SK-N-SH (cell line): Measurements from ENCODE around the gene RBBP8NL. TPM values are rescaled to one million over a fixed set of nuclear protein-coding genes. Genes with fewer than 3 reads are reported as not detected.

Source experiments
- CTCF ChIA-PET: fragments of 300-600, 350-600 bp; formaldehyde crosslinking; extraction: SDS; loops from one replicate; lab custom pipeline; 2021; lab: Yijun Ruan, JAX
- POLR2A ChIA-PET: fragments of 350-600 bp; sonication (Branson Sonifier 250); formaldehyde crosslinking; extraction: SDS; loops from one replicate; lab custom pipeline; 2020; ENCODE audit warnings: antibody characterized with exemption, inconsistent platforms; lab: Yijun Ruan, JAX
- DNase-seq: peaks from one replicate; pipeline ENCODE4 v3.0.0; 2012
- H2AFZ ChIP-seq: fragments of 200-600 bp; sonication (generic); 2 replicates; pipeline ENCODE4 v1.8.1; 2016; ENCODE audit warnings: antibody characterized with exemption, mild to moderate bottlenecking, low read depth
- H3F3A ChIP-seq: fragments of 200-600 bp; sonication (generic); replicated peaks from 2 replicates; pipeline ENCODE3; 2016; ENCODE audit warnings: antibody characterized with exemption, mild to moderate bottlenecking; ENCODE audit not compliant: insufficient read depth
- H3K27ac ChIP-seq, 2 experiments: fragments of 200-500 bp in 1 of 2; fragments of 200-600 bp in 1 of 2; sonication (Bioruptor generic) in 1 of 2; sonication (generic), shearing (Covaris generic) in 1 of 2; 2 replicates each; pipeline versions ENCODE4 v1.5.1 to v1.6.1; 2014 to 2016; ENCODE audit warnings: low read depth in 2 of 2, inconsistent platforms in 1 of 2, low read length in 1 of 2, mild to moderate bottlenecking in 1 of 2, mixed read lengths in 1 of 2
- H3K27me3 ChIP-seq: fragments of 200-600 bp; sonication (generic), shearing (Covaris generic); 2 replicates; pipeline ENCODE4 v1.6.1; 2016; ENCODE audit warnings: mixed run types; ENCODE audit not compliant: insufficient read depth
- H3K36me3 ChIP-seq, 2 experiments: fragments of 200-500 bp in 1 of 2; fragments of 200-600 bp in 1 of 2; sonication (Bioruptor generic) in 1 of 2; sonication (generic) in 1 of 2; replicated peaks in 1 of 2; 2 replicates each; pipeline versions ENCODE3 to v1.5.1; 2014 to 2016; ENCODE audit warnings: low read length in 1 of 2, mild to moderate bottlenecking in 1 of 2; ENCODE audit not compliant: insufficient read depth in 2 of 2, control insufficient read depth in 1 of 2
- H3K4me1 ChIP-seq, 2 experiments: fragments of 200-500 bp in 1 of 2; fragments of 200-600 bp in 1 of 2; sonication (Bioruptor generic) in 1 of 2; sonication (generic), shearing (Covaris generic) in 1 of 2; 2 replicates each; pipeline versions ENCODE4 v1.5.1 to v1.6.1; 2014 to 2016; ENCODE audit warnings: low read depth in 1 of 2, low read length in 1 of 2, mixed run types in 1 of 2; ENCODE audit not compliant: insufficient read depth in 2 of 2, control insufficient read depth in 1 of 2
- H3K4me2 ChIP-seq: fragments of 200-600 bp; sonication (generic), shearing (Covaris generic); 2 replicates; pipeline ENCODE4 v1.6.1; 2017; ENCODE audit warnings: mixed run types
- H3K4me3 ChIP-seq, 2 experiments: fragments of 200-500 bp in 1 of 2; fragments of 200-600 bp in 1 of 2; sonication (Bioruptor generic) in 1 of 2; sonication (generic), shearing (Covaris generic) in 1 of 2; 2 replicates each; pipeline versions ENCODE4 v1.5.1 to v1.8.1; 2014 to 2016; ENCODE audit warnings: low read depth in 2 of 2, inconsistent platforms in 1 of 2, low read length in 1 of 2, mild to moderate bottlenecking in 1 of 2, mixed read lengths in 1 of 2, moderate library complexity in 1 of 2
- H3K79me2 ChIP-seq: fragments of 200-600 bp; sonication (generic); 2 replicates; pipeline ENCODE4 v1.8.1; 2017; ENCODE audit warnings: mild to moderate bottlenecking; ENCODE audit not compliant: insufficient read depth
- H3K9ac ChIP-seq: fragments of 200-600 bp; sonication (generic); 2 replicates; pipeline ENCODE4 v1.6.1; 2017; ENCODE audit warnings: mixed run types
- H3K9me2 ChIP-seq: fragments of 200-600 bp; sonication (generic); 2 replicates; pipeline ENCODE4 v1.6.1; 2017; ENCODE audit warnings: mixed run types
- H3K9me3 ChIP-seq: fragments of 200-600 bp; sonication (generic); 2 replicates; pipeline ENCODE4 v1.6.1; 2017; ENCODE audit warnings: mixed run types, mild to moderate bottlenecking, moderate library complexity
- H4K20me1 ChIP-seq: fragments of 200-600 bp; sonication (generic); 2 replicates; pipeline ENCODE4 v1.6.1; 2017; ENCODE audit warnings: mild to moderate bottlenecking, mixed run types; ENCODE audit not compliant: insufficient read depth
- CHD2 ChIP-seq: fragments of 150-350 bp; IDR thresholded peaks from 2 replicates; pipeline ENCODE4 v1.6.1; 2018; ENCODE audit warnings: low read length; ENCODE audit not compliant: partially characterized antibody
- ELF1 ChIP-seq: IDR thresholded peaks from 2 replicates; pipeline ENCODE4 v1.4.0; 2012
- EZH2phosphoT487 ChIP-seq: fragments of 200-600 bp; sonication (generic); IDR thresholded peaks from 2 replicates; pipeline ENCODE4 v1.6.1; 2017; ENCODE audit warnings: low read depth, mixed run types, mild to moderate bottlenecking, antibody characterized with exemption, moderate library complexity, borderline replicate concordance
- FOSL2 ChIP-seq: IDR thresholded peaks from 2 replicates; pipeline ENCODE4 v1.4.0; 2012; ENCODE audit warnings: low read depth, mild to moderate bottlenecking, moderate library complexity, borderline replicate concordance
- IRF3 ChIP-seq: fragments of 150-350 bp; IDR thresholded peaks from 2 replicates; pipeline ENCODE4 v1.6.1; 2016; ENCODE audit warnings: mild to moderate bottlenecking, low read depth, low read length
- NRF1 ChIP-seq: IDR thresholded peaks from 2 replicates; pipeline ENCODE4 v1.6.1; 2012; ENCODE audit warnings: low read depth, mild to moderate bottlenecking, low read length
- PBX3 ChIP-seq: IDR thresholded peaks from 2 replicates; pipeline ENCODE4; 2012
- RAD21 ChIP-seq: IDR thresholded peaks from 2 replicates; pipeline ENCODE4 v1.6.1; 2012; ENCODE audit warnings: mild to moderate bottlenecking, low read length
- SIN3A ChIP-seq: IDR thresholded peaks from 2 replicates; pipeline ENCODE4 v1.6.1; 2012; ENCODE audit warnings: low read depth, mild to moderate bottlenecking, low read length, moderate library complexity, borderline replicate concordance
- WGBS: methylation state at CpG from one replicate; pipeline ENCODE4 v1.1.6; 2017; ENCODE audit warnings: low lambda C conversion rate; 5-methylcytosine and 5-hydroxymethylcytosine counted together
- polyA plus RNA-seq, 3 experiments: library from polyadenylated mRNA; depleted of rRNA; stranded (reverse); fragments of >200 nt; gene quantifications; 2 replicates each; pipeline ENCODE4 v1.2.3, GENCODE V29; 2012

RBBP8NL gene
- polyA plus RNA-seq, 1 of the 3 experiments (the other 2 are of a cell fraction): not detected

- no peak for TF ChIP-seq FOSL2
- TF ChIP-seq ELF1: no peak
- TF ChIP-seq NRF1: no peak
These were observed 62.2 kb downstream of the RBBP8NL start (continued) for GRCh38 chr20:62364911-62365736.

GRCh38 chr20:62363920-62364851, 63.2 kb downstream of the RBBP8NL start:
- H3K79me2 ChIP-seq: peaks cover 28% of the 10 kb centered on the region
- peaks cover 0 to 7% of the 10 kb centered on the region in 2 experiments for H3K36me3 ChIP-seq
- CTCF ChIA-PET: interaction anchor here (0.9 to 12.0 kb wide), 7 partner anchors 8 to 63 kb away, joined by 3 to 127 read pairs (median 6); partner anchors contain the start of gene ADRM1
- H3K9me3 ChIP-seq: no peaks in the 10 kb centered on the region
- no peak for TF ChIP-seq RAD21
- no peak for TF ChIP-seq CHD2
- TF ChIP-seq SIN3A: no peak
- no peak for TF ChIP-seq PBX3
- TF ChIP-seq EZH2phosphoT487: no peak
- TF ChIP-seq IRF3: no peak
- TF ChIP-seq, all 33 proteins: peak for 0
- Histone ChIP-seq H2AFZ (no peak overlapping the region), H3F3A (peaks cover 3% of the 10 kb centered on the region), H3K27me3 (no peaks in the 10 kb centered on the region), H4K20me1 (peaks cover 24% of the 10 kb centered on the region), H3K9me2 (no peaks in the 10 kb centered on the region), H3K9ac (no peak overlapping the region), H3K27ac (no peak overlapping the region; a peak in 1 of 4 replicates), H3K4me3 (no peak overlapping the region), H3K4me2 (peak overlapping the region; percentile 83; the same call in 1 of the 2 replicates), H3K4me1 (peaks cover 17 to 73% of the 10 kb centered on the region in 2 experiments; a peak in 3 of 4 replicates)
- POLR2A ChIA-PET: interaction anchor here (1.5 to 1.9 kb wide), 2 partner anchors 23 to 24 kb away, joined by 3 to 9 read pairs; partner anchors contain the start of gene RPS21
- 72% methylated on average over 8 of the region's 22 CpGs for WGBS
- DNase-seq: no peak
